Astrocyte (in vitro differentiated cells and primary cell): Measurements from ENCODE around the gene GINS2. TPM values are rescaled to one million over a fixed set of nuclear protein-coding genes. Genes with fewer than 3 reads are reported as not detected.

Experiments
- DNase-seq: peaks from one replicate; pipeline ENCODE4 v3.0.0-alpha.2; 2010; ENCODE audit warnings: low read depth
- FAIRE-seq: peaks from 2 replicates; lab custom pipeline; 2011; peaks lifted over from hg19 to GRCh38; lab: Jason Lieb, UNC
- H2AFZ ChIP-seq: 2 replicates; pipeline ENCODE4 v1.6.0; 2012; ENCODE audit warnings: low read depth, low read length, inconsistent platforms
- H3K27ac ChIP-seq: 2 replicates; pipeline ENCODE4 v1.5.1; 2011; ENCODE audit warnings: low read depth, low read length, inconsistent platforms
- H3K27me3 ChIP-seq: 2 replicates; pipeline ENCODE4 v1.6.0; 2011; ENCODE audit warnings: low read length, inconsistent platforms; ENCODE audit not compliant: insufficient read depth
- H3K36me3 ChIP-seq: 2 replicates; pipeline ENCODE4 v1.5.1; 2011; ENCODE audit warnings: low read length, inconsistent platforms; ENCODE audit not compliant: insufficient read depth
- H3K4me1 ChIP-seq: 2 replicates; pipeline ENCODE4 v1.5.1; 2011; ENCODE audit warnings: low read length, inconsistent platforms; ENCODE audit not compliant: insufficient read depth
- H3K4me2 ChIP-seq: 2 replicates; pipeline ENCODE4 v1.6.0; 2012; ENCODE audit warnings: low read length, inconsistent platforms
- H3K4me3 ChIP-seq: 2 replicates; pipeline ENCODE4 v1.5.1; 2011; ENCODE audit warnings: low read depth, mild to moderate bottlenecking, low read length, inconsistent platforms; ENCODE audit not compliant: insufficient read depth
- H3K79me2 ChIP-seq: 2 replicates; pipeline ENCODE4 v1.6.0; 2012; ENCODE audit warnings: mild to moderate bottlenecking, low read length, inconsistent platforms; ENCODE audit not compliant: insufficient read depth
- H3K9ac ChIP-seq: 2 replicates; pipeline ENCODE4 v1.6.0; 2012; ENCODE audit warnings: mild to moderate bottlenecking, low read length, inconsistent platforms
- H3K9me3 ChIP-seq: 2 replicates; pipeline ENCODE4 v1.5.1; 2012; ENCODE audit warnings: low read depth, mild to moderate bottlenecking, low read length, inconsistent platforms; ENCODE audit not compliant: insufficient read depth
- H4K20me1 ChIP-seq: 2 replicates; pipeline ENCODE4 v1.6.0; 2012; ENCODE audit warnings: low read length, inconsistent platforms; ENCODE audit not compliant: insufficient read depth
- H3K27ac Mint-ChIP-seq: one replicate; pipeline ENCODE4 v1.8.0; 2021; ENCODE audit warnings: mild to moderate bottlenecking, mixed read lengths; ENCODE audit not compliant: unreplicated experiment
- H3K27me3 Mint-ChIP-seq: one replicate; pipeline ENCODE4 v1.8.0; 2021; ENCODE audit warnings: low read depth, mixed read lengths; ENCODE audit not compliant: unreplicated experiment
- H3K36me3 Mint-ChIP-seq: one replicate; pipeline ENCODE4 v1.8.0; 2021; ENCODE audit warnings: low read depth, mixed read lengths; ENCODE audit not compliant: unreplicated experiment
- H3K4me1 Mint-ChIP-seq: one replicate; pipeline ENCODE4 v1.8.0; 2021; ENCODE audit warnings: low read depth, mixed read lengths; ENCODE audit not compliant: unreplicated experiment
- H3K4me3 Mint-ChIP-seq: one replicate; pipeline ENCODE4 v1.8.0; 2021; ENCODE audit warnings: mild to moderate bottlenecking, moderate library complexity, mixed read lengths; ENCODE audit not compliant: unreplicated experiment
- H3K9me3 Mint-ChIP-seq: one replicate; pipeline ENCODE4 v1.8.0; 2021; ENCODE audit warnings: mild to moderate bottlenecking, mixed read lengths; ENCODE audit not compliant: unreplicated experiment
- CTCF ChIP-seq: IDR thresholded peaks from 2 replicates; pipeline ENCODE4 v1.5.1; 2011; ENCODE audit warnings: low read depth, mild to moderate bottlenecking, inconsistent platforms, low read length, moderate library complexity; ENCODE audit not compliant: insufficient read depth
- EZH2 ChIP-seq: IDR thresholded peaks from 2 replicates; pipeline ENCODE4 v1.6.1; 2012; ENCODE audit warnings: mild to moderate bottlenecking, low read length, inconsistent platforms; ENCODE audit not compliant: insufficient read depth
- total RNA-seq: library from RNA; stranded (reverse); gene quantifications from 2 replicates; pipeline ENCODE4 v1.2.1, GENCODE V29; 2021

The GINS2 gene
- total RNA-seq, 1 donor from 2014 or later, result 3.4 TPM

GRCh38 chr16:85735225-85735635 is 46.5 kb upstream of the GINS2 start:
- Mint-ChIP-seq H3K4me3 (no peak overlapping the region), H3K4me1 (no peaks in the 10 kb centered on the region), H3K9me3 (no peaks in the 10 kb centered on the region), H3K27ac (no peak overlapping the region), H3K27me3 (peaks cover 5% of the 10 kb centered on the region), H3K36me3 (peaks cover 1% of the 10 kb centered on the region)
- Histone ChIP-seq H3K4me3 (no peak overlapping the region), H3K36me3 (no peaks in the 10 kb centered on the region), H3K27me3 (no peaks in the 10 kb centered on the region), H3K79me2 (no peaks in the 10 kb centered on the region), H2AFZ (no peak overlapping the region), H3K9me3 (no peaks in the 10 kb centered on the region), H3K4me2 (no peak overlapping the region), H4K20me1 (peaks cover 3% of the 10 kb centered on the region), H3K9ac (no peak overlapping the region), H3K27ac (no peak overlapping the region), H3K4me1 (no peaks in the 10 kb centered on the region)
- FAIRE-seq (no peak), DNase-seq (no peak)
- TF ChIP-seq CTCF (no peak), EZH2 (no peak)

GRCh38 chr16:85734311-85735017 is 45.7 kb upstream of the GINS2 start:
- no peak overlapping the region for H3K4me3 ChIP-seq
- H3K36me3 ChIP-seq, result no peaks in the 10 kb centered on the region
- no peak for DNase-seq
- no peak overlapping the region for H2AFZ ChIP-seq
- Mint-ChIP-seq H3K9me3 (no peaks in the 10 kb centered on the region), H3K36me3 (peaks cover 4% of the 10 kb centered on the region), H3K27ac (no peak overlapping the region), H3K4me1 (no peaks in the 10 kb centered on the region), H3K4me3 (no peak overlapping the region), H3K27me3 (peaks cover 3% of the 10 kb centered on the region)
- no peaks in the 10 kb centered on the region for H3K27me3 ChIP-seq
- FAIRE-seq, result no peak
- no peak overlapping the region for H3K4me2 ChIP-seq
- H4K20me1 ChIP-seq, result peaks cover 3% of the 10 kb centered on the region
- TF ChIP-seq CTCF, result no peak
- TF ChIP-seq EZH2, result no peak
- H3K9me3 ChIP-seq, result no peaks in the 10 kb centered on the region
- H3K79me2 ChIP-seq, result no peaks in the 10 kb centered on the region
- no peak overlapping the region for H3K27ac ChIP-seq
- H3K9ac ChIP-seq, result no peak overlapping the region
- H3K4me1 ChIP-seq, result peaks cover 7% of the 10 kb centered on the region

GRCh38 chr16:85733839-85734170 is 45.1 kb upstream of the GINS2 start:
- TF ChIP-seq CTCF, result no peak
- TF ChIP-seq EZH2, result no peak
- H3K79me2 ChIP-seq, result no peaks in the 10 kb centered on the region
- peaks cover 8% of the 10 kb centered on the region for H3K4me1 ChIP-seq
- H3K9ac ChIP-seq, result no peak overlapping the region
- no peaks in the 10 kb centered on the region for H3K27me3 ChIP-seq
- H3K9me3 Mint-ChIP-seq, result no peaks in the 10 kb centered on the region
- H3K4me3 Mint-ChIP-seq, result no peak overlapping the region
- peaks cover 5% of the 10 kb centered on the region for H3K36me3 Mint-ChIP-seq
- H3K9me3 ChIP-seq, result no peaks in the 10 kb centered on the region
- H3K27me3 Mint-ChIP-seq, result no peaks in the 10 kb centered on the region
- no peak overlapping the region for H2AFZ ChIP-seq
- no peak for FAIRE-seq
- no peak overlapping the region for H3K4me3 ChIP-seq
- no peak overlapping the region for H3K27ac Mint-ChIP-seq
- no peak overlapping the region for H3K4me2 ChIP-seq
- DNase-seq, result no peak
- H3K4me1 Mint-ChIP-seq, result no peaks in the 10 kb centered on the region
- H4K20me1 ChIP-seq, result peaks cover 3% of the 10 kb centered on the region
- no peaks in the 10 kb centered on the region for H3K36me3 ChIP-seq
- no peak overlapping the region for H3K27ac ChIP-seq
